AG04450 (cell line): Measurements from ENCODE around the gene PTPN20. TPM values are rescaled to one million over a fixed set of nuclear protein-coding genes. Genes with fewer than 3 reads are reported as not detected.
"Not testable (repeated sequence)": the region's sequence is repeated elsewhere in the genome, so short reads cannot be mapped to it uniquely, and the experiment has no call there.

Experiments used
- CTCF ChIA-PET: fragments of 300-600, 350-600 bp; formaldehyde crosslinking; extraction: SDS; loops from one replicate; lab custom pipeline; 2022; ENCODE audit warnings: antibody characterized with exemption, inconsistent platforms; lab: Charles Lee
- POLR2A ChIA-PET: fragments of 350-600 bp; formaldehyde crosslinking; extraction: SDS; loops from one replicate; lab custom pipeline; 2021; ENCODE audit warnings: antibody characterized with exemption, inconsistent platforms; lab: Yijun Ruan, JAX
- DNase-seq: peaks from one replicate; pipeline ENCODE4 v3.0.0-alpha.2; 2011; ENCODE audit warnings: low read depth, low spot score
- H3K27ac ChIP-seq: one replicate; pipeline ENCODE4 v1.5.1; 2012; ENCODE audit warnings: low read depth, low read length, control low read depth
- H3K27me3 ChIP-seq: one replicate; pipeline ENCODE4 v1.6.0; 2012; ENCODE audit warnings: low read length; ENCODE audit not compliant: control insufficient read depth, insufficient read depth
- H3K4me3 ChIP-seq: 2 replicates; pipeline ENCODE4 v1.5.1; 2011; ENCODE audit warnings: mild to moderate bottlenecking, low read depth, low read length, control low read depth
- H3K9me3 ChIP-seq: 2 replicates; pipeline ENCODE4 v1.5.1; 2012; ENCODE audit warnings: low read length; ENCODE audit not compliant: control insufficient read depth, insufficient read depth
- CTCF ChIP-seq: IDR thresholded peaks from 2 replicates; pipeline ENCODE4 v1.5.1; 2011; ENCODE audit warnings: low read depth, low read length, control low read depth, inconsistent platforms
- polyA plus RNA-seq: library from polyadenylated mRNA; depleted of rRNA; stranded (reverse); fragments of >200 nt; gene quantifications from 2 replicates; pipeline ENCODE4 v1.2.3, GENCODE V29; 2011

The PTPN20 gene
- polyA plus RNA-seq, 1 experiment = not detected

DNA sequence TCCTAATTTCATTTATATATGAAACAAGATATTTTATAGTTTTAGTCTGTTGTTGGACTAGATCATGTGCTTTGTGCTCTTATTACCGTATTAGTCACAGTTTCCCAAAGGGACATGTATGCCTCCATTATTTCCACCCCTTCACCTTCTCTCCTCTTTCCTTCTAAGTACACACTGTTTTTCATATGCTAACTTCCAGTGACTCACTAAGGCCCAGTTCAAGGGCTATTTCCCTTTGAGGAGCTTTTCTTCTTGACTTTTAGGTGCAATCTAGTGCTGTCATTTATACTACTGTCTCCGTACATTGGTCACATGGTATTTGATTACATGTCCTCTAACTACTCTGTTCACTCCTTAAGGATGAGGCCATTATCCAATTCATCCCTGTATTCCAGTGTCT is 55.8 kb downstream of the PTPN20 start:
- H3K9me3 ChIP-seq, POLR2A ChIA-PET, CTCF ChIA-PET, H3K27me3 ChIP-seq, H3K4me3 ChIP-seq, H3K27ac ChIP-seq, DNase-seq: not testable (repeated sequence)

DNA sequence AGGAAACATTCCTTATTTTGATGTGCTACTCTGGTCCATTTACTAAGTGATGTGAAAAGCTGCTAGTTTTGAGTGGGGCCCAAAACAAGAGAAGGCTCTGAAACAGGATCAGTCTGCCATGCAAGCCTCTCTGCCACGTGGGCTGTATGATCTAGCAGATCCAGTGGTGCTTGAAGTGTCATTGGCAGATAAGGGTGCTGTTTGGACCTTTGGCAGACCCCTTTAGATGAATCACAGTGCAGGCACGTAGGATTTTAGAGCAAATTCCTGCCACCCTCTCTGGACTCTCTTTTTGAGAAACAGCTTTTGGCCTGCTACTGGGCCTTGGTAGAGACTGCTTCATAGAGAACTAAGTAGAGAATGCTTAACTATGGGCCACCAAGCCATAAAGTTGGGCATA is 69.0 kb downstream of the PTPN20 start:
- DNase-seq, H3K4me3 ChIP-seq, POLR2A ChIA-PET, H3K27me3 ChIP-seq, H3K9me3 ChIP-seq, CTCF ChIA-PET, H3K27ac ChIP-seq: not testable (repeated sequence)

DNA sequence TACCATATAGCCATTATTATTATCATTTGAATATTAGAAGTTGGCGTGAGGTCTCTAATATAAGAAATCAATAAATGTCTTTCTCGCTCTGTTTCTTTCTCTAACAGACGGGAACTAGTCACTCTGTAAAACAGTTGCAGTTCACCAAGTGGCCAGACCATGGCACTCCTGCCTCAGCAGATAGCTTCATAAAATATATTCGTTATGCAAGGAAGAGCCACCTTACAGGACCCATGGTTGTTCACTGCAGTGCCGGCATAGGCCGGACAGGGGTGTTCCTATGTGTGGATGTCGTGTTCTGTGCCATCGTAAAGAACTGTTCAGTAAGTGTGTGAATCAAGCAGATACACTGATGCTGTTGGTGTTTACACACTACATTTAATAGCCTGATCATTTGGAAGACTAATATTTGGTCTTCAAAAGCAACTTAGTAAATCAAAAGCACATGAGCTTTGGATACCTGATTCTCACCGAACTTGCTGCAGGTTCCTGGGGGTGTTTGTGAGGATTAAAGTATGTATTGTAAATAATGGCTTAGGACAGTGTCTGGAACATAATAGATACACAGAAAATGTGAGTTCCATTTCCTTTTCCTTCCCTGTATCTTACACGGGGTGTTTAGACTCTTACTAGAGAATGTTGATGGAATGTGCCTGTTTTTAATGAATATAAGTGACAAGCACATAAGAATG is 76.2 kb downstream of the PTPN20 start:
- CTCF ChIA-PET, H3K27ac ChIP-seq, POLR2A ChIA-PET, DNase-seq, H3K27me3 ChIP-seq, H3K4me3 ChIP-seq, H3K9me3 ChIP-seq: not testable (repeated sequence)

- H3K4me3 ChIP-seq = no peak overlapping the region
- no peaks in the 10 kb centered on the region for H3K9me3 ChIP-seq
- POLR2A ChIA-PET = no interaction called here
- CTCF ChIA-PET = interaction anchor here (0.8 to 5.4 kb wide), 9 partner anchors 10 to 445 kb away, joined by 3 to 58 read pairs (median 6); no protein-coding TSS in a partner anchor
- H3K27ac ChIP-seq = no peak overlapping the region
- no peak for DNase-seq
- no peaks in the 10 kb centered on the region for H3K27me3 ChIP-seq
- TF ChIP-seq CTCF = peak; percentile 65
These were observed 81.8 kb downstream of the PTPN20 start for GRCh38 chr10:46992803-46993561.

- Histone ChIP-seq H3K9me3 (no peaks in the 10 kb centered on the region), H3K4me3 (no peak overlapping the region), H3K27me3 (no peaks in the 10 kb centered on the region), H3K27ac (no peak overlapping the region)
- ChIA-PET POLR2A (no interaction called here), CTCF (interaction anchor here (0.7 to 5.4 kb wide), 7 partner anchors 30 to 1757 kb away, joined by 3 to 58 read pairs (median 5); no protein-coding TSS in a partner anchor)
- no peak for TF ChIP-seq CTCF
- DNase-seq = no peak
These were observed 84.0 kb downstream of the PTPN20 start for GRCh38 chr10:46995234-46995633.

DNA sequence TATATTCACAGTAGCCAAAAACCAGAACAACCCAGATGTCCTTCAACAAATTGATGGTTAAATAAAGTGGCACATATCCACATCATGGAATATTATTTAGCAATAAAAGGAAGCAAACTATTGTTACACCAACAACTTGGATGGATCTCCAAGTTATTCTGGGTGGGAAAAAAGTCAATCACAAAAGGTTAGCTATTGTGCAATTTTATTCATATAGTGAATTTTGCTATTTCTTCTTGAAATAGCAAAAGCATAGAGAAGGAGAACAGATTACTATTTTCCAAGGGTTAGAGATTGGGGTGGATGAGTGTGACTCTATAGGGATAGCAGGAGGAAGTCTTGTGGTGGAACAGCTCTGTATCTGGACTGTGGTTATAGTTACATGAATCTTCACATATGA is 87.0 kb downstream of the PTPN20 start:
- H3K9me3 ChIP-seq = no peaks in the 10 kb centered on the region
- H3K27ac ChIP-seq = no peak overlapping the region
- ChIA-PET POLR2A (no interaction called here), CTCF (interaction anchor here (0.8 to 1.1 kb wide), 2 partner anchors 14 to 27 kb away, joined by 3 to 5 read pairs; no protein-coding TSS in a partner anchor)
- peaks cover 2% of the 10 kb centered on the region for H3K27me3 ChIP-seq
- TF ChIP-seq CTCF = no peak
- no peak for DNase-seq
- no peak overlapping the region for H3K4me3 ChIP-seq
